Hippocampal formation (tissue), 2 donors: ENCODE data around the gene EEF1AKMT1.

ENCODE experiments used
- DNase-seq, 2 donors: peaks; one replicate each; lab custom pipeline; 2025; lab: John Stamatoyannopoulos, UW

The EEF1AKMT1 gene

GRCh38 chr13:20719783-20720182, 54.0 kb downstream of the EEF1AKMT1 start:
- DNase-seq: no peak

- no peak for DNase-seq
Measured at GRCh38 chr13:20718958-20719566, 54.7 kb downstream of the EEF1AKMT1 start.

- no peak for DNase-seq
Measured at GRCh38 chr13:20717581-20718542, 55.9 kb downstream of the EEF1AKMT1 start.

GRCh38 chr13:20716951-20717350, 56.8 kb downstream of the EEF1AKMT1 start:
- no peak for DNase-seq

GRCh38 chr13:20715330-20715712, 58.4 kb downstream of the EEF1AKMT1 start:
- DNase-seq: no peak

GRCh38 chr13:20714563-20715329, 59.0 kb downstream of the EEF1AKMT1 start:
- no peak for DNase-seq

- no peak for DNase-seq
Measured at GRCh38 chr13:20714161-20714560, 59.6 kb downstream of the EEF1AKMT1 start.

- DNase-seq: peak in 1 of 2 donors; percentile 31
Measured at GRCh38 chr13:20713751-20714150, 60.0 kb downstream of the EEF1AKMT1 start.

- DNase-seq: no peak
Measured at GRCh38 chr13:20713014-20713376, 60.8 kb downstream of the EEF1AKMT1 start.

- no peak for DNase-seq
Measured at GRCh38 chr13:20711301-20712044, 62.3 kb downstream of the EEF1AKMT1 start.

- no peak for DNase-seq
Measured at GRCh38 chr13:20709782-20710181, 64.0 kb downstream of the EEF1AKMT1 start.

- no peak for DNase-seq
Measured at GRCh38 chr13:20709369-20709768, 64.4 kb downstream of the EEF1AKMT1 start.

GRCh38 chr13:20708216-20708615, 65.5 kb downstream of the EEF1AKMT1 start:
- DNase-seq: no peak

GRCh38 chr13:20706661-20707060, 67.1 kb downstream of the EEF1AKMT1 start:
- DNase-seq: no peak

GRCh38 chr13:20704459-20705069, 69.2 kb downstream of the EEF1AKMT1 start:
- DNase-seq: no peak

- peak; percentile 52 to 55 for DNase-seq
Measured at GRCh38 chr13:20703780-20704458, 69.8 kb downstream of the EEF1AKMT1 start.

GRCh38 chr13:20702915-20703779, 70.6 kb downstream of the EEF1AKMT1 start, which contains the start of gene IL17D:
Gene IL17D (plus strand): TSS chr13:20703699. CDS start chr13:20704002, 303 bp downstream.
- peak in 1 of 2 donors; percentile 32 for DNase-seq

GRCh38 chr13:20702530-20702914, 71.2 kb downstream of the EEF1AKMT1 start:
- DNase-seq: no peak

- DNase-seq: no peak
Measured at GRCh38 chr13:20701461-20701860, 72.3 kb downstream of the EEF1AKMT1 start.

GRCh38 chr13:20700288-20700687, 73.5 kb downstream of the EEF1AKMT1 start:
- no peak for DNase-seq
